BLaER1 treated with 17β-estradiol and CSF1 and Interleukin-3, amounts not matched to agents 10 nM and 100 nM (cell line): ENCODE results near the gene TOX2.

Source experiments
- H3K27ac ChIP-seq, 11 experiments: shearing (Covaris generic); formaldehyde crosslinking; 2 replicates each; pipeline ENCODE4 v1.8.1; 2022
- H3K27me3 ChIP-seq, 11 experiments: shearing (Covaris generic); formaldehyde crosslinking; 2 replicates each; pipeline ENCODE4 v1.8.1; 2022
- H3K36me3 ChIP-seq, 11 experiments: shearing (Covaris generic); formaldehyde crosslinking; 2 replicates each; pipeline ENCODE4 v1.8.1; 2022
- H3K4me1 ChIP-seq, 10 experiments: shearing (Covaris generic); formaldehyde crosslinking; 2 replicates each; pipeline ENCODE4 v1.8.1; 2022
- H3K4me2 ChIP-seq, 11 experiments: shearing (Covaris generic); formaldehyde crosslinking; 2 replicates each; pipeline ENCODE4 v1.8.1; 2022
- H3K4me3 ChIP-seq, 10 experiments: shearing (Covaris generic); formaldehyde crosslinking; 2 replicates each; pipeline ENCODE4 v1.8.1; 2022
- H3K9ac ChIP-seq, 11 experiments: shearing (Covaris generic); formaldehyde crosslinking; 2 replicates each; pipeline ENCODE4 v1.8.1; 2022
- H3K9me3 ChIP-seq, 11 experiments: shearing (Covaris generic); formaldehyde crosslinking; replicated peaks in 1 of 11; 2 replicates each; pipeline ENCODE4 v1.8.1; 2022
- H4K20me1 ChIP-seq, 11 experiments: shearing (Covaris generic); formaldehyde crosslinking; 2 replicates each; pipeline ENCODE4 v1.8.1; 2022
- Cebpa-rat ChIP-seq, 11 experiments: shearing (Covaris generic); IDR thresholded peaks; 2 replicates each; pipeline ENCODE4 v1.8.1; 2022

The TOX2 gene

DNA sequence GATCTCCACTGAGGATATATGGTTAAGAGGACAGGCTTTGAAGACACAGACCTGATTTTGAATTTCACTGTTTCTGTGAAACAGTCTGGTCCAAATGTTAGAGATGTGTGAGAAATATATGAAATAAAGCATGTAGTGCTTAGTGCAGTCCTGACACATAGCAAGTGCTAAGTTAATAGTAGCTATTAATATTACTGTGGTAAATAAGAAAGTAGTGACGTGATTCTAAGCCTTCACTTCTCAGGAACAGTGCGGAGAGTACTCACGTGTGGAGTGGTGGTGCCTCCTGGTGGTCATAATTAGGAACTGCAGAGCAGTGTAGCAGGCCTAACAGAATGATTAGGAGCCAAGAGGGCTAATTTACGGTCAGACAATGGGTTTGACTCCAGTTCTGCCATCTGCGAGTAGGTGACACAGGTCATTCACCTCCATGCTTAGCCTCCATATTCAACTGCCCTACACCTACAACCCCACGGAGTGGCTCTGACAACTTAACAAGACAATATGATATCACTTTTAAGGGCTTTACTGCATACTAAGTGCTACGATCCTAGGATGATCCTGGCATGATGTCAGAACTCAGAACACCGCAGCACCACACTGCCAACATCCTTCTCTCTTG lies 166.1 kb downstream of the TOX2 start:
- H3K4me3 ChIP-seq = no peak overlapping the region
- no peaks in the 10 kb centered on the region for H3K9me3 ChIP-seq
- H3K4me1 ChIP-seq = peaks cover 5 to 41% (median 18%) of the 10 kb centered on the region in 10 experiments; a peak in 17 of 20 replicates
- H3K36me3 ChIP-seq = no peaks in the 10 kb centered on the region
- TF ChIP-seq Cebpa-rat (IDR thresholded peaks at IDR 0.05) = no peak
- H3K4me2 ChIP-seq = peak overlapping the region in 7 of 11 experiments; percentile 5 to 44 (median 22); a peak in 11 of 22 replicates
- peak overlapping the region in 3 of 11 experiments; percentile 24 to 41 (median 34); a peak in 5 of 22 replicates for H3K27ac ChIP-seq
- no peaks in the 10 kb centered on the region for H4K20me1 ChIP-seq
- 0 out of 22 replicates have a peak overlapping the region, but pooled peaks of 1 of the 11 experiments have one; percentile 30 for H3K9ac ChIP-seq
- H3K27me3 ChIP-seq = no peaks in the 10 kb centered on the region

DNA sequence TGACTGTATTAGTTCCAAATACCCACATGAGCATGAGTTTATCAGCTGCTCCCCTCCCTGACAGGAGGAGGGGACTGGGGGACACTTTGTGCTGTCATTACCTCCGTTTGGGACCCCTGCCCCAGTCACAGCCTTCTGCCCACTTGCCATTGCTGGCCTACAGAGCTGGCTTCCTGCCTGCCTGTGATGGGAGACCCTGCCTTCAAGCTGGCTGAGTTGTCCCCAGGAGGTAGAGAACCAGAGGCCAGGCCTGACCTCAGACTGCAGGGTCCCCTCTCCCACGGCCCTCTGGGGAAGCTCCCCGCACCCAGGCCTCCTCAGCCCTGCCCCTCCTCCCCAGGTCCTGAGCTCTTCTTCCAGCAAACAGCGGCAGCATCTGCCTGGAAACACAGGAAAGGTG lies 166.8 kb downstream of the TOX2 start:
- H4K20me1 ChIP-seq = no peaks in the 10 kb centered on the region
- H3K36me3 ChIP-seq = no peaks in the 10 kb centered on the region
- H3K9me3 ChIP-seq = no peaks in the 10 kb centered on the region
- no peaks in the 10 kb centered on the region for H3K27me3 ChIP-seq
- peak overlapping the region in 2 of 11 experiments; percentile 21 to 30; a peak in 2 of 22 replicates for H3K9ac ChIP-seq
- H3K4me1 ChIP-seq = peaks cover 5 to 40% (median 21%) of the 10 kb centered on the region in 10 experiments; a peak in 19 of 20 replicates
- no peak for TF ChIP-seq Cebpa-rat (IDR thresholded peaks at IDR 0.05)
- no peak overlapping the region for H3K4me3 ChIP-seq
- no peak overlapping the region for H3K27ac ChIP-seq
- peak overlapping the region in 5 of 11 experiments; percentile 1 to 44 (median 22); a peak in 8 of 22 replicates for H3K4me2 ChIP-seq

DNA sequence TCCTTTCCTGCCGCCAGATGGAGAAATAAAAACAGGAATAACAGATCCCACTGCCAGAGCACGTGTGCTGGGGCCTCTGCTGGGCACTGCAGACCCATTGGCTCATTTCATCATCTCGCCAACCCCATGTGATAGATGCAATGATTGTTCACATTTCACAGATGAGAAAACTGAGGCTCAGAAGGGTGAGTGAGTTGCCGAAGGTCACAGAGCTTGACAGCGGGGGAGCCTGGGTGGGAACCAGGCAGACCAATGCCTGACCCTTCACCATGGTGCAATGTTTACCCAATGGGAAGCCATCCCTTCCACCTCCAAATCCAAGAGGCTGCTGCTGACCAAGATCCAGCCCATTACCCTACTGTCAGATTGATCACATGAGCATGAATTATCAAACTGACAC lies 167.2 kb downstream of the TOX2 start:
- Histone ChIP-seq H3K4me3 (no peak overlapping the region), H4K20me1 (no peaks in the 10 kb centered on the region), H3K27ac (no peak overlapping the region), H3K9me3 (no peaks in the 10 kb centered on the region), H3K9ac (no peak overlapping the region; a peak in 2 of 22 replicates), H3K4me2 (peak overlapping the region in 3 of 11 experiments; percentile 1 to 44 (median 16); a peak in 3 of 22 replicates), H3K27me3 (no peaks in the 10 kb centered on the region), H3K4me1 (peaks cover 5 to 40% (median 21%) of the 10 kb centered on the region in 10 experiments; a peak in 19 of 20 replicates), H3K36me3 (no peaks in the 10 kb centered on the region)
- TF ChIP-seq Cebpa-rat (IDR thresholded peaks at IDR 0.05) = no peak

DNA sequence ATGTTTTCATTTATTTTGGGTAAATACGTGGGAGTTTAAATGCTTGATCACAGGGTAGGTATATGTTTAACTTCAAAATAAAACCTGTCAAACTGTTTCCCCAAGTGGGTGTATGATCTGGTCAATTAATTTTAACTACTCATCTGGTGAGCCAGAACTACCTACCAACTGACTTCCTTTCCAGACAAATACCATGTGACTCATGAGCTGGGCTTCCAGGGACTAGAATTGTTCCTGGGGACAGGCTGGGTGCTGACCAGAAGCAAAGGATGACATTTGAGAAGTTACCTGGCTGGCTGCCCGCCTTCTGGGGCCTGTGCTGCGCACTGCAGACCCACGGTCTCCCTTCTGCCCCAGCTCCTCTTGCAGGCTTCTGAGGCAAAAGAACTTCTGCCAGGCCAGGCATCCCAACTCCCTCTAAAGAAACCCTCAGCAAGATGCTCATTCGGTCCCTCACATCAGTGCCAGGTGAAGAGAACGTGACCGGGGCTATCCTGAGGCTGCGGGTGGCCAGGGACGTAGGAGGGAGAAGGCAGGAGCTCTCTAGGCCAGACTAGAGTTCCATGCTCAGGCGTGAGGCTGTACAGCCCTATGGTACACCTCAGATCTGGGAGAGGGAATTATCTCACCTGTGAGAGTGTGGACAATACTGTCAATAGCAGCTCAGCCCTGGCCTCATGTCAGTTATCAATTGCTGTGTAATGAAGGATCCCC lies 168.7 kb downstream of the TOX2 start:
- no peak overlapping the region for H3K9ac ChIP-seq
- no peaks in the 10 kb centered on the region for H3K9me3 ChIP-seq
- TF ChIP-seq Cebpa-rat (IDR thresholded peaks at IDR 0.05) = no peak
- no peak overlapping the region for H3K4me2 ChIP-seq
- H3K4me3 ChIP-seq = no peak overlapping the region
- no peaks in the 10 kb centered on the region for H3K36me3 ChIP-seq
- no peaks in the 10 kb centered on the region for H3K27me3 ChIP-seq
- peaks cover 5 to 34% (median 20%) of the 10 kb centered on the region in 10 experiments; a peak in 19 of 20 replicates for H3K4me1 ChIP-seq
- H4K20me1 ChIP-seq = no peaks in the 10 kb centered on the region
- no peak overlapping the region for H3K27ac ChIP-seq

DNA sequence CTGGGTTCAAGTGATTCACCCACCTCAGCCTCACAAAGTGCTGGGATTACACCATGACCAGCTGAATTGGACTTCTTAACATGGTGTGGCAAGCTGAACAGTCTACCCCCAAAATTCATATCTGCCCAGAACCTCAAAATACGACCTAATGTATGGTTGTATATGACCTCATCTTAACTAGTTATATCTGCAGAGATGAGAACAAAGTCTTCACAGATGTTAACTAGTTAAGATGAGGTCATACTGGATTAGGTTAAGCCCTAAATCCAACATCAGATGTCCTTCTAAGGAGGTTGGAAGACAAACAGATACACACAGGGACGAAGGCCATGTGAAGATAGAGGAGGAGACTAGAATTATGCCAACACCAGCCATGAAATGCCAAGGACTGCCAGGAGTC lies 169.8 kb downstream of the TOX2 start:
- no peak overlapping the region for H3K27ac ChIP-seq
- no peak overlapping the region for H3K4me2 ChIP-seq
- no peak for TF ChIP-seq Cebpa-rat (IDR thresholded peaks at IDR 0.05)
- no peaks in the 10 kb centered on the region for H3K36me3 ChIP-seq
- no peaks in the 10 kb centered on the region for H3K9me3 ChIP-seq
- no peak overlapping the region for H3K4me3 ChIP-seq
- no peaks in the 10 kb centered on the region for H3K27me3 ChIP-seq
- no peaks in the 10 kb centered on the region for H4K20me1 ChIP-seq
- H3K9ac ChIP-seq = no peak overlapping the region
- peaks cover 5 to 26% (median 18%) of the 10 kb centered on the region in 10 experiments; a peak in 19 of 20 replicates for H3K4me1 ChIP-seq

DNA sequence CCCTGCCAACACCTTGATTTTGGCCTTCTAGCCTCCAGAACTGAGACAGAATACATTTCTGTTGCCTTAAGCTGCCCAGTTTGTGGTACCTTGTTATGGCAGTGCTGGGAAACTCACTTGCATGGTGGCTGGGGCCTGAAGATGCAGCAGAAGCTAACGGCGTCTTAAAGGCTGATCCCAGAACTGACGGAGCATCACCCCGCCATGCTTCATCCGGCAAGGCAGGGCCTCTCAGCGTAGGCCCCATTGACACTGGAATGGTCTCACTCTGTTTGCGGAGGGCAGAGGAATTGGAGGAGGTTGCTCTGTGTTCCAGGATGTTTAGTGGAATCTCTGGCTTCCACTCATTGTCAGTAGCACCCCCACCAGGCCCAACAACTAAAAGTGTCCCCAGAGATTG lies 170.2 kb downstream of the TOX2 start:
- Histone ChIP-seq H3K4me2 (no peak overlapping the region), H3K36me3 (no peaks in the 10 kb centered on the region), H4K20me1 (no peaks in the 10 kb centered on the region), H3K4me3 (no peak overlapping the region), H3K27me3 (no peaks in the 10 kb centered on the region), H3K9me3 (no peaks in the 10 kb centered on the region), H3K4me1 (peaks cover 5 to 23% (median 18%) of the 10 kb centered on the region in 10 experiments; a peak in 19 of 20 replicates), H3K27ac (no peak overlapping the region), H3K9ac (no peak overlapping the region)
- no peak for TF ChIP-seq Cebpa-rat (IDR thresholded peaks at IDR 0.05)

DNA sequence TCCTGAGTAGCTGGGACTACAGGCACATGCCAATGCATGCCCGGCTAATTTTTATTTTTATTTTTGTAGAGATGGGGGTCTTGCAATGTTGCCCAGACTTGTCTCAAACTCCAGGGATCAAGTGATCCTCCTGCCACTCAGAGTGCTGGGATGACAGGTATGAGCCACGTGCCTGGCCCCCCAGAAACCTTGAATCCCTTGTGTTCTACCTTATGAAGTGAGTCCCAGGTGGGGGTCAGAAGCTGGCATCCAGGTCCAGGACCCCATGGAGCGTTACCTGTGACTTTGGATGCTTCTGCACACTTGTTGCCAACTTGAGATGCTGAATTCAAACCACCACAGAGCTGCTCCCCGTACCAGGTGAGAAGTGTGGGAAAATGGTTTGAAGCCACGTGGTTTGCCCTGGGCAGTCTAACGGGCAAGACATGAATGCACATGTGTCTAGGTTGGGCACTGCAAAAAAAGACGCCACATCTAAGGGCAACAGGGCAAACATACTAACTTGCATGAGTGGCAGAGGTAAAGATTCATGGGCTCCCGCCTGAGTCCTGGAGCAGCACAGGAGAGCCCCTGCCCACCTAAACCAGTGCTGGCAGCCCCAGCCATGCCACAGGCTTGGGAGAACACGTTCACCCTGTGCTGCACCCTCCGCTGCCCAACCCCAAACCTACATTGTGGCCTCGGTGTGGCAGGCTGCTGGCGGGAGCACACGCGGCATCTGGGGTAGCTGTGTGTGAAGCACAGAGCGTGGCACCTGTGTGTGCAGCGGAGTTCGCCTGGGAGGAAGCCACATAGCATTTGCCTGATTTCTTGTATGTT lies 171.2 kb downstream of the TOX2 start:
- no peaks in the 10 kb centered on the region for H3K9me3 ChIP-seq
- no peak overlapping the region for H3K4me3 ChIP-seq
- H3K9ac ChIP-seq = no peak overlapping the region
- H3K27ac ChIP-seq = no peak overlapping the region
- no peaks in the 10 kb centered on the region for H3K27me3 ChIP-seq
- H4K20me1 ChIP-seq = no peaks in the 10 kb centered on the region
- no peak for TF ChIP-seq Cebpa-rat (IDR thresholded peaks at IDR 0.05)
- peak overlapping the region in 5 of 11 experiments; percentile 4 to 14 (median 6); a peak in 3 of 22 replicates for H3K4me2 ChIP-seq
- no peaks in the 10 kb centered on the region for H3K36me3 ChIP-seq
- peaks cover 5 to 25% (median 16%) of the 10 kb centered on the region in 10 experiments; a peak in 18 of 20 replicates for H3K4me1 ChIP-seq

DNA sequence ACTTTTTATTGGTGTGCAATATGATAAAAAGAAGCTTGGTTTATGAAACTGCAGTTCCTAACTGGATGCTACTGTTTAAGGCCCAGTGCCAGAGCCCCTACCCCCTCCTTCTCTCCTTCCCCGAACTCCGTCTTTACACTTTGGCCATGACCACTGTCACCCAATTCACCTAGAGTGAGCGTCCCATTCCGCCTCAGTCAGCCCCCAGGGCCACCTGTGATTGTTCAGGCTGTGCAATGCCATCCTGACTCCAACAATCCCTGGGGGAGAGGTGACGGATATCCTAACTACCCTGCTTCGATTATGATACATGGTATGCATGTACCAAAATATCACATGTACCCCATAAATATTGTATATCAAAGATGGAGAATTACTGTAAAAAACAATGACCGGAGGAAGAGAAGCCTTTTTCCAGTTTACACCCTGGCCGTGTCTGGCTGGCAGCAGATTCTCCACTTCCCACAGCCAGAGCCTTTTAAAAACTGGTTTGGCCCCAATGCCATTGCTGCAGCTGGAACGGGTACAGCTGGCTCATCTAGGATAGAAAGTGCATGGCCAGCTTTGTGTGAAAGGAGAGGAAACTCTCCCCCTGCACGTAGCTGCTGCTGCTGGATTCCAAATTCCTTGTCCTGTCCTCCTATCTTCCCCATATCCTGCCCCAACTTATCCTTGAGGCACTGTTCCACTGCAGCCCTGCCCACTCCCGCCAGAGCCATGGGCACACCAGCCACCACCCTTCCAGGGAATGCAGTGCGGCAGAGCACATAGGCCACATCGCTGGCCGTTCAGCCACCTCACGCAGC lies 172.6 kb downstream of the TOX2 start:
- Histone ChIP-seq H3K4me1 (peaks cover 0 to 28% (median 15%) of the 10 kb centered on the region in 10 experiments; a peak in 13 of 20 replicates), H3K4me2 (no peak overlapping the region), H3K4me3 (no peak overlapping the region), H3K36me3 (no peaks in the 10 kb centered on the region), H3K9ac (no peak overlapping the region), H3K9me3 (no peaks in the 10 kb centered on the region), H3K27me3 (no peaks in the 10 kb centered on the region), H4K20me1 (no peaks in the 10 kb centered on the region), H3K27ac (no peak overlapping the region)
- TF ChIP-seq Cebpa-rat (IDR thresholded peaks at IDR 0.05) = no peak
